CD4-positive, alpha-beta T cell (primary cell): Measurements from ENCODE around the gene RFPL3. TPM values are rescaled to one million over a fixed set of nuclear protein-coding genes. Genes with fewer than 3 reads are reported as not detected.

Experiments
- ATAC-seq: fragments of 200-7000 bp; cut with Tn5 transposase; one replicate; pipeline ENCODE4 v1.10.0; 2022; ENCODE audit warnings: mild to moderate bottlenecking; ENCODE audit not compliant: poor library complexity
- CTCF ChIA-PET: fragments of 350-600 bp; sonication (Branson Sonifier 250); formaldehyde crosslinking; loops from one replicate; lab custom pipeline; 2021; ENCODE audit warnings: antibody characterized with exemption, inconsistent platforms; lab: Charles Lee
- POLR2A ChIA-PET: fragments of 350-600 bp; sonication (Branson Sonifier 250); formaldehyde crosslinking; loops from one replicate; lab custom pipeline; 2021; ENCODE audit warnings: antibody characterized with exemption, inconsistent platforms; lab: Charles Lee
- DNase-seq, 14 experiments: peaks; one replicate each; pipeline ENCODE4 v3.0.0-alpha.2; 2013 to 2020; ENCODE audit warnings: mixed read lengths in 2 of 14
- H3K27ac ChIP-seq, 2 donors: one replicate each; pipeline versions ENCODE4 v1.5.1 to v1.7.0; 2013; ENCODE audit warnings: low read length in 2 of 2, low read depth in 1 of 2, mild to moderate bottlenecking in 1 of 2
- H3K27me3 ChIP-seq, 2 experiments: 1 replicate in 1 of 2; 2 replicates in 1 of 2; pipeline versions ENCODE4 v1.6.1 to v1.7.0; 2013; ENCODE audit warnings: low read length in 2 of 2, control low read depth in 1 of 2, mild to moderate bottlenecking in 1 of 2, moderate library complexity in 1 of 2; ENCODE audit not compliant: insufficient read depth in 2 of 2, control insufficient read depth in 1 of 2
- H3K36me3 ChIP-seq: one replicate; pipeline ENCODE4 v1.6.1; 2013; ENCODE audit warnings: low read length, control low read depth; ENCODE audit not compliant: insufficient read depth
- H3K4me1 ChIP-seq: one replicate; pipeline ENCODE4 v1.6.1; 2013; ENCODE audit warnings: low read length, control low read depth; ENCODE audit not compliant: insufficient read depth
- H3K4me3 ChIP-seq: one replicate; pipeline ENCODE4 v1.5.1; 2013; ENCODE audit warnings: mild to moderate bottlenecking, low read length, moderate library complexity
- H3K9me3 ChIP-seq, 2 experiments: 1 replicate in 1 of 2; 2 replicates in 1 of 2; pipeline versions ENCODE4 v1.6.1 to v1.7.0; 2013; ENCODE audit warnings: low read length in 2 of 2, mild to moderate bottlenecking in 2 of 2, control low read depth in 1 of 2, moderate library complexity in 1 of 2; ENCODE audit not compliant: control insufficient read depth in 1 of 2, insufficient read depth in 1 of 2
- H3K27ac Mint-ChIP-seq: one replicate; pipeline ENCODE4 v1.8.0; 2020; ENCODE audit warnings: mixed read lengths
- H3K27me3 Mint-ChIP-seq: one replicate; pipeline ENCODE4 v1.8.0; 2021; ENCODE audit warnings: mixed read lengths
- H3K36me3 Mint-ChIP-seq: one replicate; pipeline ENCODE4 v1.8.0; 2021; ENCODE audit warnings: low read depth, mixed read lengths
- H3K4me1 Mint-ChIP-seq: one replicate; pipeline ENCODE4 v1.8.0; 2021; ENCODE audit warnings: low read depth, mixed read lengths
- H3K4me3 Mint-ChIP-seq: one replicate; pipeline ENCODE4 v1.8.0; 2020; ENCODE audit warnings: mild to moderate bottlenecking, mixed read lengths
- H3K9me3 Mint-ChIP-seq: one replicate; pipeline ENCODE4 v1.8.0; 2020; ENCODE audit warnings: mixed read lengths
- intact Hi-C, 2 experiments: fragments of 100-400 bp; cut with DNase I in 1 of 2; cut with micrococcal nuclease in 1 of 2; formaldehyde crosslinking; loops; one replicate each; pipeline versions ENCODE4 v1.15.1 to v1.9.0; 2023 to 2025; cut with DNase I, micrococcal nuclease
- total RNA-seq, 174 experiments: library from RNA in 2 of 174; stranded (reverse) in 2 of 174; gene quantifications; one replicate each; pipeline ENCODE4 v1.2.3 and lab custom pipeline; 2021 to 2026
- TF ChIP-seq, protein P1 (sequence below): fragments of 200-600 bp; IDR thresholded peaks from one replicate; pipeline ENCODE4 v1.8.0; 2022; ENCODE audit warnings: antibody characterized with exemption, mild to moderate bottlenecking

RFPL3 gene
- total RNA-seq, 2 experiments from 2014 or later = not detected

DNA sequence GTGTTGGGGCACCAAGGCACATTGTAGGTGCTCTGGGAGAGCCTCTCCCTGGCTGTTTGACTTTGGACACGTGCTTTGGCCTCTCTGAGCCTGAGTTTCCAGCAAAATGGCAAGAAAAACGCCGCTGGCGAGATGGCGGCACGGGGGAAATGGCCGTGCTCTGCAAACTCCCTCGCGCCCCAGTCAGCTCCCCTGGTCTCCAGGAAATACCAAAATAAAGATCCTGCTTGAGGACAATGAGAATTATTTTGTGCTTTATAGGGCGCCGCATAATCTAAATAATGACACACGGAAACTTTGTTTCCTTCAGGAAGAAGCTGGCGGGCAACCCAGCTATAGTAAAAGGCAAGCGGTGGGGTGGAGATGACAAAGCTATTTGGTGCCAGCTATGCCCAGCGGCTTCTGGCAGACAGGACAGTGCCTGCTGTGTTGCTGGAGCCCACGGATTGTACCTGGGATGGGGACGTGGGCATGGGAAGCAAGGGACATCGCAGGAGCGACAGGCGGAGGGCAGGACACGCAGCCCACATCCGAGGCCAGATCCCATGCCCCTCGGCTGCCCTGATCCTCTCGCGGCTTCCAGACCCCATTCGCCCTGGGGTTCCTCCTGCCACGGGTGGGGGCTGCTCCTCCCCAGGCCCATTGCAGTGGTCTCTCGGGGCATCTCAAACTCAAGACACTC lies 26.3 kb upstream of the RFPL3 start:
- Histone ChIP-seq H3K27me3 (peaks cover 0 to 11% of the 10 kb centered on the region in 2 experiments), H3K4me3 (no peak overlapping the region), H3K27ac (no peak overlapping the region), H3K4me1 (no peaks in the 10 kb centered on the region), H3K9me3 (peaks cover 0 to 16% of the 10 kb centered on the region in 2 experiments), H3K36me3 (no peaks in the 10 kb centered on the region)
- DNase-seq (peak in 1 of 14 experiments; percentile 16), ATAC-seq (no peak)
- TF ChIP-seq, protein P1, sequence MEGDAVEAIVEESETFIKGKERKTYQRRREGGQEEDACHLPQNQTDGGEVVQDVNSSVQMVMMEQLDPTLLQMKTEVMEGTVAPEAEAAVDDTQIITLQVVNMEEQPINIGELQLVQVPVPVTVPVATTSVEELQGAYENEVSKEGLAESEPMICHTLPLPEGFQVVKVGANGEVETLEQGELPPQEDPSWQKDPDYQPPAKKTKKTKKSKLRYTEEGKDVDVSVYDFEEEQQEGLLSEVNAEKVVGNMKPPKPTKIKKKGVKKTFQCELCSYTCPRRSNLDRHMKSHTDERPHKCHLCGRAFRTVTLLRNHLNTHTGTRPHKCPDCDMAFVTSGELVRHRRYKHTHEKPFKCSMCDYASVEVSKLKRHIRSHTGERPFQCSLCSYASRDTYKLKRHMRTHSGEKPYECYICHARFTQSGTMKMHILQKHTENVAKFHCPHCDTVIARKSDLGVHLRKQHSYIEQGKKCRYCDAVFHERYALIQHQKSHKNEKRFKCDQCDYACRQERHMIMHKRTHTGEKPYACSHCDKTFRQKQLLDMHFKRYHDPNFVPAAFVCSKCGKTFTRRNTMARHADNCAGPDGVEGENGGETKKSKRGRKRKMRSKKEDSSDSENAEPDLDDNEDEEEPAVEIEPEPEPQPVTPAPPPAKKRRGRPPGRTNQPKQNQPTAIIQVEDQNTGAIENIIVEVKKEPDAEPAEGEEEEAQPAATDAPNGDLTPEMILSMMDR = no peak
- H3K27me3 Mint-ChIP-seq = peaks cover 30% of the 10 kb centered on the region
- no peaks in the 10 kb centered on the region for H3K4me1 Mint-ChIP-seq
- intact Hi-C loops = no loop called here
- POLR2A ChIA-PET = no interaction called here
- CTCF ChIA-PET = no interaction called here
- no peaks in the 10 kb centered on the region for H3K9me3 Mint-ChIP-seq
- H3K27ac Mint-ChIP-seq = no peak overlapping the region
- no peak overlapping the region for H3K4me3 Mint-ChIP-seq
- H3K36me3 Mint-ChIP-seq = no peaks in the 10 kb centered on the region

DNA sequence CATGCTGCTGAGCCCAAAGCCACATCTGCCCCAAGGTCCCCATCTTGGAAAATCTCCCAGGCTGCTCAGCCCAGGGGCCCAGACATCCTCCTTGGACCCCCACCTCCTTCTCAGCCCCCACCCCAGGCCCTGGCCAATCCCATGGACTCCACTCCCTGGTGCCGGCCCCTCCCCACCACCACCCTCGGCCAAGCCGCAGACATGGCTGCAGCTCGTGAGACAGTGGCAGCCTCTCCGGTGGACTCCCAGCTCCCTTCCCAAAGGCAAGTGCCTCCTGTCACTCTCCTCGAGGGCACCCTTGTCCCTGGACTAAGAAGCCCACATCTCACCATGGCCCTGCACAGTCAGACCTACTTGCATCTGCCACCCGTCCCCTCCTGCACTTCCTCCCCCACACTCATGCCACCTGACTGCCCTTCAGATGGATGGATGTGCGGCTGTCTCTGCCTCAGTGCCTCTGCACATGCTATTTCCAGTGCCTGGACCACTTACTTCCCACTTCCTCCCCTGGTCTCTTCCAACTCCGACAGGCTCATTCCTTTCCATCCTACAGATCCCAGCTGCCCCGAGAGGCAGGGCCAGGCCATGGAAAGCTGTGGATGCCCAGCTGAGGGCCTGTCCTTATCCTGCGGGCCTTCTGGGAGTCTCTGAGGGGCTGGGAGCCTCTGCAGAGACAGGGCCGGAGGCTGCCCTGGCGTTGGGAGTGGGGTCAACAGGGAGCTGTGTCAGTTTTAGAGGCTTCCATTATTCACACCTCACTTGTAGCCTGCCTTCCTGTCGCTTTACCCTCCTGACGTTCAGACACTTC lies 25.5 kb upstream of the RFPL3 start:
- Histone ChIP-seq H3K36me3 (no peaks in the 10 kb centered on the region), H3K27ac (no peak overlapping the region), H3K9me3 (peaks cover 0 to 16% of the 10 kb centered on the region in 2 experiments), H3K4me1 (no peaks in the 10 kb centered on the region), H3K4me3 (no peak overlapping the region), H3K27me3 (peaks cover 0 to 11% of the 10 kb centered on the region in 2 experiments)
- Mint-ChIP-seq H3K27ac (no peak overlapping the region), H3K4me1 (no peaks in the 10 kb centered on the region), H3K4me3 (no peak overlapping the region), H3K36me3 (no peaks in the 10 kb centered on the region), H3K27me3 (peaks cover 30% of the 10 kb centered on the region), H3K9me3 (no peaks in the 10 kb centered on the region)
- TF ChIP-seq, protein P1 = no peak
- ChIA-PET CTCF (no interaction called here), POLR2A (no interaction called here)
- intact Hi-C loops = no loop called here
- ATAC-seq = no peak
- DNase-seq = peak in 1 of 14 experiments; percentile 14

DNA sequence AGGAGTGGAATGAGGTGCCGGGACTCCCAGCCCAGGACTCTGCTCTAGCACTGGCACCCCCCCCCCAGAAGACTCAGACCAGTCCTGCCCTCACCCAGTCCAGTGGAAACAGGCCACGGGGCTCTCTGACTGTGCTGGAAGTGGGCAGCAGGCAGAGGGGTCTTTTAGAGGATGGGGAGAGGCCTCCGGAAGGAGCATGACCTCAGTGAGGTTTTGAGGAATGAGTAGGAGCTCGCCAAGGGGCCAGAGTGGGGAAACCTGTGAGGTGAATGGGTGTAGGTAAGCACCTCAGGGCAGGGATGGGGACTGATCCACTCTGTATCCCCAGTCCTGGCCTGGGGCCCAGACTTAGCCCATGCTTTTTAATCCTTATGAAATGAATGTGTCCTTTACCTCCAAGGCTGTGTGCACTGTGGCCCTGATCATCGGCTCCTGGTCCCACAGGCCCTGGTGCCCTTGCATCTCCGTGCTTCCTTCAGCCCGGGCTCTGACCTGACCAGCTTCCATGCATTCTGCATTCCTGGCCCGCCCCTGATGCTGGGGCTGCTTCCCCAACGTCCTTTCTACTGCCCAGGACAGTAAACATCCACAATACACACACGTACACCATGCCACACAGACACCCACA lies 24.4 kb upstream of the RFPL3 start:
- CTCF ChIA-PET = no interaction called here
- Mint-ChIP-seq H3K9me3 (no peaks in the 10 kb centered on the region), H3K36me3 (no peaks in the 10 kb centered on the region), H3K4me1 (no peaks in the 10 kb centered on the region), H3K27ac (no peak overlapping the region), H3K4me3 (no peak overlapping the region), H3K27me3 (peaks cover 41% of the 10 kb centered on the region)
- POLR2A ChIA-PET = no interaction called here
- TF ChIP-seq, protein P1 = no peak
- Histone ChIP-seq H3K36me3 (no peaks in the 10 kb centered on the region), H3K27me3 (peaks cover 0 to 11% of the 10 kb centered on the region in 2 experiments), H3K4me1 (no peaks in the 10 kb centered on the region), H3K4me3 (no peak overlapping the region), H3K27ac (no peak overlapping the region), H3K9me3 (peaks cover 0 to 16% of the 10 kb centered on the region in 2 experiments)
- no peak for ATAC-seq
- intact Hi-C loops = no loop called here
- peak in 1 of 14 experiments; percentile 16 for DNase-seq
